Fibroblast of pulmonary artery (primary cell): ENCODE results near the gene FCER2.
A peak's percentile ranks its signal among the peaks of the same experiment; 100 is the strongest.

Experiments
- DNase-seq: peaks from one replicate; pipeline ENCODE4 v3.0.0-alpha.2; 2010; ENCODE audit warnings: low read depth
- H3K4me3 ChIP-seq: replicated peaks from 2 replicates; pipeline ENCODE4 v1.5.1; 2011; ENCODE audit warnings: low read depth, mild to moderate bottlenecking, control low read depth, low read length, moderate library complexity
- TF ChIP-seq, protein P1 (sequence below): IDR thresholded peaks from 2 replicates; pipeline ENCODE4 v1.5.1; 2011; ENCODE audit warnings: mild to moderate bottlenecking, control low read depth, low read length, inconsistent platforms; ENCODE audit errors: missing control alignments

The FCER2 gene

DNA sequence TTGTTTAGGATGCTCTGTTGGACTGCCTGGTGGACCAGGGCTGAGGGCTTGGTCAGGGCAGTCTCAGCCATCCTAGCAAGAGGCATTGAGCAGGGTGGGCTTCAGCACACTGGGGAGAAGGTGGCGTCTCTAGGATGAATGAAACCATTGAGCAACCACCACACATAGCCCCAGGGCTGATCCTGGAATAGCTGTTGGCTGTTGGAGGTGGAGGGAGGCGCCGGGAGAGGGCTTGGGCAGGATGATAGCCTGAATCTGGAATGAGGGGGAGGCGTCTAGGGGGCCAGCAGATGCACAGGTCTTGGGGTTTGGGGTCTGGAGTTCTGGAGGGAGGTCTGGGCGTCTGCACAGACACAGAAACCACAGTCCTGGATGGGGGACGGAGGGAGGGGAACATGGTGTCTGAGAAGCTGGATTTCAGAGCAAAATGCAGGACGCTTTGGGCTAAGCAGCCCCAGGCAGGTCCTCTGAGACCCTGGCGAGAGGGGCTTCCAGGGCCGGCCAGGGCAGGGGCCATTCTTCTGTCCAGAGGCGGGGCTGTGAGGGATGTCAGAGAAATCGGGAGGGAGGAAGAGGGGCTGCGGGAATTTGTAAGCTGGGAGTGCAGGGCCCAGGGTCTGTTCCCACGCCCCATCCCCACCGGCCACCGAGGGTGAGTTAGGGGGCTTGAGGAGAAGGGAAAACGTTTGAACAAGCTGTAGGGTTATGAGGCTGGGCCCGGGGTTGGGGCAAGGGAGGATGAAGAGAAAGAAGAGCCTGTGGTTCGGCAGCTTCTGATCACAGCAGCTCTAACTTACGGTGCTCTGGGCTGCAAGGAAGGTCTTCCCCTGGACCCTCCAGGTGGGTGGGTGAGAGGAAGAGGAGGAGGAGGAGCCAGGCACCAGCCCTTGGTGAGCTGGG lies 16.1 kb downstream of the FCER2 start:
- no peak overlapping the region for H3K4me3 ChIP-seq
- no peak for DNase-seq
- TF ChIP-seq, protein P1, sequence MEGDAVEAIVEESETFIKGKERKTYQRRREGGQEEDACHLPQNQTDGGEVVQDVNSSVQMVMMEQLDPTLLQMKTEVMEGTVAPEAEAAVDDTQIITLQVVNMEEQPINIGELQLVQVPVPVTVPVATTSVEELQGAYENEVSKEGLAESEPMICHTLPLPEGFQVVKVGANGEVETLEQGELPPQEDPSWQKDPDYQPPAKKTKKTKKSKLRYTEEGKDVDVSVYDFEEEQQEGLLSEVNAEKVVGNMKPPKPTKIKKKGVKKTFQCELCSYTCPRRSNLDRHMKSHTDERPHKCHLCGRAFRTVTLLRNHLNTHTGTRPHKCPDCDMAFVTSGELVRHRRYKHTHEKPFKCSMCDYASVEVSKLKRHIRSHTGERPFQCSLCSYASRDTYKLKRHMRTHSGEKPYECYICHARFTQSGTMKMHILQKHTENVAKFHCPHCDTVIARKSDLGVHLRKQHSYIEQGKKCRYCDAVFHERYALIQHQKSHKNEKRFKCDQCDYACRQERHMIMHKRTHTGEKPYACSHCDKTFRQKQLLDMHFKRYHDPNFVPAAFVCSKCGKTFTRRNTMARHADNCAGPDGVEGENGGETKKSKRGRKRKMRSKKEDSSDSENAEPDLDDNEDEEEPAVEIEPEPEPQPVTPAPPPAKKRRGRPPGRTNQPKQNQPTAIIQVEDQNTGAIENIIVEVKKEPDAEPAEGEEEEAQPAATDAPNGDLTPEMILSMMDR = no peak

DNA sequence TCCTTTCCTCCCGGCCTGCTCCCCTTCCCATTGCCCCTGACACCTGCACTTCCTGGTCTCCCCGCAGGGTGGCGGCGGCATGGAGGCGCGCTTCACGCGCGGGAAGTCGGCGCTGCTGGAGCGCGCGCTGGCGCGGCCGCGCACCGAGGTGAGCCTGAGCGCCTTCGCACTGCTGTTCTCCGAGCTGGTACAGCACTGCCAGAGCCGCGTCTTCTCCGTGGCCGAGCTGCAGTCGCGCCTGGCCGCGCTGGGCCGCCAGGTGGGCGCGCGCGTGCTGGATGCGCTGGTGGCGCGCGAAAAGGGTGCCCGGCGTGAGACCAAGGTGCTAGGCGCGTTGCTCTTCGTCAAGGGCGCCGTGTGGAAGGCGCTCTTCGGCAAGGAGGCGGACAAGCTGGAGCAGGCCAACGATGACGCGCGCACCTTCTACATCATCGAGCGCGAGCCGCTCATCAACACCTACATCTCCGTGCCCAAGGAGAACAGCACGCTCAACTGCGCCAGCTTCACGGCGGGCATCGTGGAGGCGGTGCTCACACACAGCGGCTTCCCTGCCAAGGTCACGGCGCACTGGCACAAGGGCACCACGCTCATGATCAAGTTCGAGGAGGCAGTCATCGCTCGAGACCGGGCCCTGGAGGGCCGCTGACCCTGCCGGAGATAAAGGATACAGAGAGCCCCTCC lies 19.6 kb downstream of the FCER2 start:
- peak overlapping the region; percentile 94 for H3K4me3 ChIP-seq
- TF ChIP-seq, protein P1 = no peak

DNA sequence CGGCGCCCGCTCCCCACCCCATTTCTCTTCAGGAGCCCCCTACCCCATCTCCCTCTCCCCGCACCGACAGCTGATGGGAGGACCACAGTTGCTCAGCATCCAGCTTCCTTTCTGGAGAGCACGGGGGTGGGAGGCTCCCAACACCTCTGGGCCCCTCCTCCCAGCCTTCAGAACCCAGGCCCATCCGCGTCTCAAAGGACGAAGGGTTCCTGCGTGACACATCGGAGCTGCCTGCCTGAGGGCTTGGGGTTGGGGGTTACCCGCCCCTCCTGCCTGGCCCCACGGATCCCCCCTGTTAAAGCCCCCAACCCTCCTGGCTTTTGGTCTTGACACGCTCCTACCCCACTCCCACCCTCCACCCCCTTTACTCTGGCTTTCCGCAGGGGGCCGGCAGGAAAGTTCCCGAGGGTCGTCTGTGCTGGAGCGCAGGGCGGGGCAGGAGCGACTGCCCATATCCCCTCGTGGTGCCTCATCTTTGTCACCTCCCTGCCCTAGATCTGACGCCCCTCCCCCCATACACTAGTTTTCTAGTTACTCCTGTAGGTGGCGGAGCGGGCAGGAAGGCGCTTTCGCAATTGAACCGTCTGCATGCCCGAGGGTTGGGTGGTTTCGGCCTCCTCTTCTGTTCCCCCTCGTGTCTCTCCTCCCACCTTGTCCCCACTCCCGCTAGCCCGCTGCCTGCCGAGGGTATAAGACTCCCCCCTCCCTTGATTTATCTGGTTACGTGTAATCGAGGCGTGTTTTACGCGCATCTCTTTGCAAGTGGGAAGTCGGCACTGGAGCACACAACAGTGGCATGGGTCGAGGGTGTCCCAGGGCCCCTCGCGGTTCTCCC lies 20.4 kb downstream of the FCER2 start:
- TF ChIP-seq, protein P1 = peak; percentile 66
- peak overlapping the region; percentile 94 for H3K4me3 ChIP-seq
- peak; percentile 80 for DNase-seq

More for the DNA sequence above, 19.6 kb downstream of the FCER2 start:
- no peak for DNase-seq

DNA sequence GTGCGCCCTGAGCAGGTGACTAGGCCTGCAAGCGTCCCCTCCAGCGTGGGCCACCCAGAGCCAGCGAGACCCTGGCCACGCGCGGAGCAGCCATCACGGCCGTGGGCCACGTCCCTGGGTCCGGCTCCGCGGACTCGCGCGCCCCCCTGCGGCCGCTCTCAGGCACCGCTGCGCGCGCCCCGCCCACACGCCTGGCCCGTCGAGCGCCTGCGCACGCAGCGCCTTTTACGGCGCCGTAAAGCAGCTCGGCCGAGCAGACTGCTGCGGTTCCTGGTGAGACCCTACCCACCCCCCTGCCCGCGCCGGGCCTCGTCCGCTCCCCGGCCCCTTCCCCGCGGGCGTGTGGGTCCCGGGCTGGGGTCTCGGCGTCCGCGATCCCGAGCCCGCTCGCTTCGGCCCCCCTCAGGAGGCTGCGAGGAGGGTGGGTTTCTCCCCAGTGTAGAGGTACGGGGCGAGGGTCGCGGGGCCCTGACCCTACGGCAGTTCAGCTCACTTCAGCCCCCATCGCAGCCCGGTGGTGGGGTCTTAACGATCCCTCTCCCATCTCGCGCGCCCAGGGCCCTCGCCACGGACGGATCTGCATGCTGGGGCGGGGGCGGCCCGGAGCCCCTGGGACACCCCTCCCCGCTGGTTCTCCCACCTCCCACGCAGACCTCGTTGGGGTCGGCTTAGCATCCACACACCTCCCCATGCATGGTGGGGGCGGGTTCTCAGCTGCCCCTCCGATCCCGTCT lies 21.2 kb downstream of the FCER2 start, which contains the start of gene TRAPPC5:
Gene TRAPPC5, plus strand, starts transcription at position 228 of the 734 bp plus-strand sequence. CDS start 1,421 bp downstream, outside the sequence.
- TF ChIP-seq, protein P1 = peak; percentile 30
- DNase-seq = peak; percentile 84
- peak within 1 kb of the TSS; percentile 94 for H3K4me3 ChIP-seq

DNA sequence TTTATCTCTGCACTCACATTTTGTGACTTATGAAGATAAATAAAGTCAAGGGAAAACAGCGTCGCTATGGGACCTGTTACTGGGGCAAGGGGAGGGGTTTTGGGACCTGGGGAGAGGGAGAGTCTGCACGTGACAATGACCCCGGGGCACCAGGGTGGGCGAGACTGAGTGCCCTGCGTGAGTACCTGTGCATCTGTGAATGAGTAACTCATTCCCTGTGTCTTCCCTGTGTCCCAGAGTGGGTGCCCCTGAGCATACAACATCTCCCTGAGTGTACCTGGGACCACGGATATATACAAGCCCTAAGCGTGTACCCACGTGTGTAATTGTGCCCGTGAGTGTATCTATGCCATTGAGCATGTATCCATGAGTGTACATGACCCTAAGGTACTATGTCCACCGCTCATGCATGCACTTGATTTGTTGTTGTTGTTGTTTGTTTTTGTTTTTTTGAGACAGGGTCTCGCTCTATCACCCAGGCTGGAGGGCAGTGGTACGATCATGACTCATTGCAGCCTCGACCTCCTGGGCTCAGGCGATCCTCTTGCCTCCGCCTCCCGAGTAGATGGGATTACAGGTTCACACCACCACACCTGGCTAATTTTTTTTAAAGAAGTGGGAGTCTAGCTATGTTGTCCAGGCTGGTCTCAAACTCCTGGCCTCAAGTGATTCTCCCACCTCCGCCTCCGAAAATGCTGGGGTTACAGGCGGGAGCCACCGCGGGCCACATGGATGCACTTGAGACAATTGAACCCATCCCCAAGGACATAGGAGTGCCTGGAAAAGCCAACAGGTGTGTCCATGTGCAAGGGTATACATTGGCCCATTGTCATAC lies 21.9 kb downstream of the FCER2 start:
- TF ChIP-seq, protein P1 = no peak
- H3K4me3 ChIP-seq = peak overlapping the region; percentile 2
- no peak for DNase-seq
